Spleen (tissue), 11 donors: Measurements from ENCODE around the gene PAK4. TPM values are rescaled to one million over a fixed set of nuclear protein-coding genes. Genes with fewer than 3 reads are reported as not detected.

ENCODE experiments used
- DNase-seq: peaks from one replicate; pipeline ENCODE4 v3.0.0-alpha.2; 2020
- H3K27ac ChIP-seq, 8 donors: fragments of 200-600 bp; sonication (generic) in 7 of 8; 1 replicate in 4 of 8; 2 replicates in 4 of 8; pipeline versions ENCODE4 v1.5.0 to v1.8.0; 2016 to 2021; ENCODE audit warnings: inconsistent platforms in 4 of 8, mild to moderate bottlenecking in 4 of 8, moderate library complexity in 1 of 8
- H3K27me3 ChIP-seq, 7 donors: fragments of 200-600 bp; sonication (generic) in 6 of 7; replicated peaks in 1 of 7; 1 replicate in 4 of 7; 2 replicates in 3 of 7; pipeline versions ENCODE4 v1.5.0 to v1.8.0; 2016 to 2021; ENCODE audit warnings: inconsistent platforms in 3 of 7, mild to moderate bottlenecking in 1 of 7
- H3K36me3 ChIP-seq, 6 donors: fragments of 200-600 bp; sonication (generic) in 5 of 6; 1 replicate in 4 of 6; 2 replicates in 2 of 6; pipeline versions ENCODE4 v1.5.0 to v1.8.0; 2016 to 2021; ENCODE audit warnings: inconsistent platforms in 2 of 6
- H3K4me1 ChIP-seq, 6 donors: fragments of 200-600 bp; sonication (generic) in 5 of 6; 1 replicate in 3 of 6; 2 replicates in 3 of 6; pipeline versions ENCODE4 v1.5.0 to v1.8.0; 2016 to 2021; ENCODE audit warnings: inconsistent platforms in 3 of 6
- H3K4me3 ChIP-seq, 8 donors: fragments of 200-600 bp; sonication (generic) in 7 of 8; 1 replicate in 4 of 8; 2 replicates in 4 of 8; pipeline versions ENCODE4 v1.5.0 to v1.8.0; 2016 to 2021; ENCODE audit warnings: inconsistent platforms in 4 of 8, mild to moderate bottlenecking in 4 of 8, moderate library complexity in 2 of 8
- H3K9me3 ChIP-seq, 8 donors: fragments of 200-600 bp; sonication (generic) in 7 of 8; 1 replicate in 4 of 8; 2 replicates in 4 of 8; pipeline versions ENCODE4 v1.5.0 to v1.8.0; 2016 to 2021; ENCODE audit warnings: inconsistent platforms in 4 of 8
- CTCF ChIP-seq, 11 experiments: fragments of 200-600 bp in 7 of 11; fragments of 450-650 bp in 4 of 11; sonication (generic) in 4 of 11; IDR thresholded peaks in 8 of 11; conservative IDR thresholded peaks in 3 of 11; 1 replicate in 7 of 11; 2 replicates in 4 of 11; pipeline versions ENCODE4 v1.4.0 to v1.8.0; 2016 to 2021; ENCODE audit warnings: antibody characterized with exemption in 11 of 11, inconsistent platforms in 4 of 11, mild to moderate bottlenecking in 1 of 11
- POLR2A ChIP-seq, 3 donors: fragments of 450-650 bp; IDR thresholded peaks; one replicate each; pipeline ENCODE4 v1.5.1; 2017; ENCODE audit warnings: antibody characterized with exemption in 3 of 3, mild to moderate bottlenecking in 1 of 3
- POLR2AphosphoS5 ChIP-seq, 3 donors: sonication (generic); formaldehyde crosslinking; IDR thresholded peaks; one replicate each; pipeline ENCODE4 v1.5.1; 2017; ENCODE audit warnings: antibody characterized with exemption in 3 of 3
- WGBS, 5 donors: extraction: QIAGEN DNeasy Blood & Tissue Kit in 3 of 5; methylation state at CpG; one replicate each; pipeline versions ENCODE4 v1.1.5 to v1.1.7; 2013 to 2018; 5-methylcytosine and 5-hydroxymethylcytosine counted together
- intact Hi-C: fragments of 100-400 bp; cut with DNase I; formaldehyde crosslinking; loops from one replicate; pipeline ENCODE4 v1.15.0; 2023; ENCODE audit warnings: low total_unique reads
- polyA plus RNA-seq, 3 donors: library from polyadenylated mRNA; stranded (reverse); fragments of 200-250 nt; gene quantifications; one replicate each; pipeline ENCODE4 v1.2.1, GENCODE V29; 2013
- total RNA-seq, 7 donors: library from RNA; depleted of rRNA in 3 of 7; stranded (reverse); fragments of >200 nt in 3 of 7; fragmentation: NEBNext Ultra II Directional in 4 of 7; extraction: Animal tissue kit (Norgen Biotek cat#: 25700) in 4 of 7; gene quantifications; one replicate each; pipeline versions ENCODE4 v1.1.0 to v1.2.1, GENCODE V29; 2016 to 2021
- donor health status: healthy with polysubstance abuse.
- donor health status: DM: no; HTN: no; CAD: no; lungs with moderate emphysema.
- donor health status: DM: no; HTN: no; CAD: no.
- donor health status: Bipolar disorder and iron deficiency.
- donor health status: healthy.
- donor health status: DM: no; HTN: no; CAD: no.
- donor health status: DM: yes; HTN: yes; CAD: no.

The PAK4 gene
- total and polyA plus RNA-seq, 10 donors, result 5.2 to 27.8 (median 14.7) TPM

- Histone ChIP-seq H3K27ac (no peak overlapping the region), H3K4me1 (peaks cover 0 to 2% (median 0%) of the 10 kb centered on the region in 6 donors), H3K27me3 (peaks cover 0 to 28% (median 0%) of the 10 kb centered on the region in 7 donors), H3K36me3 (no peaks in the 10 kb centered on the region), H3K9me3 (no peaks in the 10 kb centered on the region), H3K4me3 (no peak overlapping the region)
- no peak for DNase-seq
- intact Hi-C loops, result loop anchor here (10.0 kb wide), 1 partner anchor 62 kb away; the partner anchor contains the start of gene PAK4
- no peak for TF ChIP-seq POLR2A (IDR thresholded peaks at IDR 0.05)
- no peak for TF ChIP-seq CTCF (IDR thresholded peaks at IDR 0.05 in 8 of 11, conservative IDR thresholded peaks at IDR 0.05 in 3 of 11)
- no peak for TF ChIP-seq POLR2AphosphoS5 (IDR thresholded peaks at IDR 0.05)
- WGBS, 5 donors, result 85 to 96% (median 93%) methylated on average over 8 of the region's 8 CpGs
These were observed 60.8 kb downstream of the PAK4 start for GRCh38 chr19:39186391-39186790.

- H3K9me3 ChIP-seq, result no peaks in the 10 kb centered on the region
- intact Hi-C loops, result loop anchor here (10.0 kb wide), 1 partner anchor 63 kb away; the partner anchor contains the start of gene PAK4
- TF ChIP-seq POLR2A (IDR thresholded peaks at IDR 0.05), result no peak
- TF ChIP-seq POLR2AphosphoS5 (IDR thresholded peaks at IDR 0.05), result no peak
- TF ChIP-seq CTCF (IDR thresholded peaks at IDR 0.05 in 8 of 11, conservative IDR thresholded peaks at IDR 0.05 in 3 of 11), result peak in 5 of 11 experiments; percentile 10 to 54 (median 22)
These were observed 62.0 kb downstream of the PAK4 start for GRCh38 chr19:39187552-39187943.

GRCh38 chr19:39188960-39189359 is 63.4 kb downstream of the PAK4 start:
- Histone ChIP-seq H3K27ac (no peak overlapping the region), H3K9me3 (no peaks in the 10 kb centered on the region), H3K4me1 (peaks cover 0 to 2% (median 0%) of the 10 kb centered on the region in 6 donors), H3K4me3 (no peak overlapping the region), H3K27me3 (peaks cover 0 to 34% (median 0%) of the 10 kb centered on the region in 7 donors), H3K36me3 (no peaks in the 10 kb centered on the region)
- DNase-seq, result no peak
- intact Hi-C loops, result loop anchor here (10.0 kb wide), 1 partner anchor 64 kb away; the partner anchor contains the start of gene PAK4
- TF ChIP-seq POLR2A (IDR thresholded peaks at IDR 0.05) (no peak), POLR2AphosphoS5 (IDR thresholded peaks at IDR 0.05) (no peak), CTCF (IDR thresholded peaks at IDR 0.05 in 8 of 11, conservative IDR thresholded peaks at IDR 0.05 in 3 of 11) (no peak)
- 63 to 78% (median 65%) methylated on average over 6 of the region's 6 CpGs for WGBS, 5 donors

More at GRCh38 chr19:39187552-39187943, 62.0 kb downstream of the PAK4 start:
- Histone ChIP-seq H3K36me3 (no peaks in the 10 kb centered on the region), H3K4me3 (no peak overlapping the region), H3K27me3 (peaks cover 0 to 28% (median 0%) of the 10 kb centered on the region in 7 donors), H3K4me1 (peaks cover 0 to 2% (median 0%) of the 10 kb centered on the region in 6 donors), H3K27ac (no peak overlapping the region)
- WGBS, 5 donors, result 41 to 61% (median 53%) methylated on average over 7 to 8 of the region's 8 CpGs
- DNase-seq, result no peak

- no peak for DNase-seq
- intact Hi-C loops, result no loop called here
- Histone ChIP-seq H3K36me3 (no peaks in the 10 kb centered on the region), H3K27me3 (peaks cover 0 to 52% (median 12%) of the 10 kb centered on the region in 7 donors), H3K9me3 (no peaks in the 10 kb centered on the region), H3K4me3 (no peak overlapping the region), H3K27ac (no peak overlapping the region), H3K4me1 (peaks cover 0 to 10% (median under 1%) of the 10 kb centered on the region in 6 donors)
- TF ChIP-seq POLR2A (IDR thresholded peaks at IDR 0.05) (no peak), CTCF (IDR thresholded peaks at IDR 0.05 in 8 of 11, conservative IDR thresholded peaks at IDR 0.05 in 3 of 11) (no peak), POLR2AphosphoS5 (IDR thresholded peaks at IDR 0.05) (no peak)
- WGBS, 5 donors, result 66 to 74% (median 71%) methylated on average over 11 of the region's 11 CpGs
These were observed 65.2 kb downstream of the PAK4 start for GRCh38 chr19:39190768-39191167.
